Measurements from ENCODE around the gene PRRG2. TPM values are rescaled to one million over a fixed set of nuclear protein-coding genes. Genes with fewer than 3 reads are reported as not detected.
A peak's percentile ranks its signal among the peaks of the same experiment; 100 is the strongest.

The PRRG2 gene
- total and polyA plus RNA-seq, 9 of the 15 experiments (the other 6 are each of a cell fraction or from before 2014, with no cell fraction given): 0.06 to 1.1 (median 0.33) TPM

DNA sequence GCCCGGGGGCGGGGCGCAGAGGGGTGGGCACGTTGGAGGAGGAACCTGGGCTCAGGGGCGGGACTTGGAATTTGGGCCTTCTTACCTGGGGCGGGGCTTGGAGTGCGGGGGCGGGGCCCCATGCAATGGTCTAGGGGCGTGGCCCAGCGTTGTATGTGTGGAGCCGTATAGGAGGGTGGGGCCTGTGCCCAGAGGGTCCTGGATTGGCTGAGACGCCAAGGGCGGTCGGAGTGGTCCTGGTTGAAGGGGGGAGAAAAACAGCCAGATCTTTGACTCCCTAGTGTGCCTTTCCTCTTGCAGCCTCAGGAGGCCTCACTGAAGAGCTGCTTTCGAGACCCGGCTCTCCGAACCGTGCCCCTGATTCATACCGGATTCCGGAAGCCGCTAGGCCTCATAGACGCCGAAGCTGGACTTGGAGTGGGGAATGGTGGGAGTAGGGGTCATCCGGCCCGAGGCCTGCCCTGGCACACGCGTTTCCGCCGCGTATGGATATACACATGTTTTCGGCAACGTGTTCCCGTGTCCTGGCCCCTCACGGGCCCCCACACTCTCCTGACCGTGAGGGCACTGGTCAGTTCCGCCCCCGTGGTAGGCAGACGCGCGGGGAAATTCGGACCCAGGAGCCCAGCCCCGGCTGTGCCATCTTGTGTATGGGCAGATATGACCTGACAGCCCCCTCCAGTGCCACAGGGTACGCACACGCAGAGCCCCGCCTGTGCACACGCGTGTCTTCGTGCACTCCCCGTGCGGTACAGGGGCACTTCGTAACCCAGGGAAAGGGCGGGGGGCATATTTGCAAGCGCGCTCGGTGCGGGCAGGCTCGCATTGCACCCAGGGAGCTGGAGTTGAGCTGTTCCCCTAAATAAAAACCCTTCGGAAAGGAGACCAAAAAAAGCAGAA is 9.2 kb downstream of the PRRG2 start (continued):
- peak; percentile 87 for TF ChIP-seq TAF1 (IDR thresholded peaks at IDR 0.05; ENCODE audit: control insufficient read depth, extremely low read depth, insufficient read depth, low read length, severe bottlenecking)
- TF ChIP-seq MTA2 (IDR thresholded peaks at IDR 0.05; ENCODE audit: low read depth): no peak
- TF ChIP-seq, protein P1, sequence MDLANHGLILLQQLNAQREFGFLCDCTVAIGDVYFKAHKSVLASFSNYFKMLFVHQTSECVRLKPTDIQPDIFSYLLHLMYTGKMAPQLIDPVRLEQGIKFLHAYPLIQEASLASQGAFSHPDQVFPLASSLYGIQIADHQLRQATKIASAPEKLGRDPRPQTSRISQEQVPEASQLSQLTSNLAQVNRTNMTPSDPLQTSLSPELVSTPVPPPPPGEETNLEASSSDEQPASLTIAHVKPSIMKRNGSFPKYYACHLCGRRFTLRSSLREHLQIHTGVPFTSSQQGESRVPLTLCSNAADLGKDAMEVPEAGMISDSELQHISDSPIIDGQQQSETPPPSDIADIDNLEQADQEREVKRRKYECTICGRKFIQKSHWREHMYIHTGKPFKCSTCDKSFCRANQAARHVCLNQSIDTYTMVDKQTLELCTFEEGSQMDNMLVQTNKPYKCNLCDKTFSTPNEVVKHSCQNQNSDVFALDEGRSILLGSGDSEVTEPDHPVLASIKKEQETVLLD (IDR thresholded peaks at IDR 0.05): no peak
- peak; percentile 86 for TF ChIP-seq PHF8 (IDR thresholded peaks at IDR 0.05; ENCODE audit: borderline replicate concordance, low read length)
- TF ChIP-seq MAFG (tag; conservative IDR thresholded peaks at IDR 0.05): no peak
- no peak for TF ChIP-seq PCBP2 (IDR thresholded peaks at IDR 0.05; ENCODE audit: low read depth, low read length, poor library complexity, severe bottlenecking)
- TF ChIP-seq, protein P2, sequence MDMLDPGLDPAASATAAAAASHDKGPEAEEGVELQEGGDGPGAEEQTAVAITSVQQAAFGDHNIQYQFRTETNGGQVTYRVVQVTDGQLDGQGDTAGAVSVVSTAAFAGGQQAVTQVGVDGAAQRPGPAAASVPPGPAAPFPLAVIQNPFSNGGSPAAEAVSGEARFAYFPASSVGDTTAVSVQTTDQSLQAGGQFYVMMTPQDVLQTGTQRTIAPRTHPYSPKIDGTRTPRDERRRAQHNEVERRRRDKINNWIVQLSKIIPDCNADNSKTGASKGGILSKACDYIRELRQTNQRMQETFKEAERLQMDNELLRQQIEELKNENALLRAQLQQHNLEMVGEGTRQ (CRISPR knock-in tag; IDR thresholded peaks at IDR 0.05): no peak
- TF ChIP-seq ZNF79 (CRISPR knock-in tag; IDR thresholded peaks at IDR 0.05; ENCODE audit: low read depth): no peak
- peak; percentile 34; the same call in 1 of the 2 replicates for TF ChIP-seq ESRRA (IDR thresholded peaks at IDR 0.05; ENCODE audit: borderline replicate concordance, low read depth)
- no peak for TF ChIP-seq JUN (IDR thresholded peaks at IDR 0.05; ENCODE audit: borderline replicate concordance, low read depth, low read length)
- peak; percentile 74; the same call in 1 of the 2 replicates for TF ChIP-seq JUN (CRISPR knock-in tag; IDR thresholded peaks at IDR 0.05; ENCODE audit: borderline replicate concordance)
- no peak for TF ChIP-seq CBX1 (IDR thresholded peaks at IDR 0.05; ENCODE audit: low read depth)
- TF ChIP-seq TCF3 (CRISPR knock-in tag; IDR thresholded peaks at IDR 0.05): 0 out of 2 replicates have a peak, but pooled peaks have one; percentile 9
- no peak for TF ChIP-seq CEBPB (tag; IDR thresholded peaks at IDR 0.05)
- TF ChIP-seq, protein P3, sequence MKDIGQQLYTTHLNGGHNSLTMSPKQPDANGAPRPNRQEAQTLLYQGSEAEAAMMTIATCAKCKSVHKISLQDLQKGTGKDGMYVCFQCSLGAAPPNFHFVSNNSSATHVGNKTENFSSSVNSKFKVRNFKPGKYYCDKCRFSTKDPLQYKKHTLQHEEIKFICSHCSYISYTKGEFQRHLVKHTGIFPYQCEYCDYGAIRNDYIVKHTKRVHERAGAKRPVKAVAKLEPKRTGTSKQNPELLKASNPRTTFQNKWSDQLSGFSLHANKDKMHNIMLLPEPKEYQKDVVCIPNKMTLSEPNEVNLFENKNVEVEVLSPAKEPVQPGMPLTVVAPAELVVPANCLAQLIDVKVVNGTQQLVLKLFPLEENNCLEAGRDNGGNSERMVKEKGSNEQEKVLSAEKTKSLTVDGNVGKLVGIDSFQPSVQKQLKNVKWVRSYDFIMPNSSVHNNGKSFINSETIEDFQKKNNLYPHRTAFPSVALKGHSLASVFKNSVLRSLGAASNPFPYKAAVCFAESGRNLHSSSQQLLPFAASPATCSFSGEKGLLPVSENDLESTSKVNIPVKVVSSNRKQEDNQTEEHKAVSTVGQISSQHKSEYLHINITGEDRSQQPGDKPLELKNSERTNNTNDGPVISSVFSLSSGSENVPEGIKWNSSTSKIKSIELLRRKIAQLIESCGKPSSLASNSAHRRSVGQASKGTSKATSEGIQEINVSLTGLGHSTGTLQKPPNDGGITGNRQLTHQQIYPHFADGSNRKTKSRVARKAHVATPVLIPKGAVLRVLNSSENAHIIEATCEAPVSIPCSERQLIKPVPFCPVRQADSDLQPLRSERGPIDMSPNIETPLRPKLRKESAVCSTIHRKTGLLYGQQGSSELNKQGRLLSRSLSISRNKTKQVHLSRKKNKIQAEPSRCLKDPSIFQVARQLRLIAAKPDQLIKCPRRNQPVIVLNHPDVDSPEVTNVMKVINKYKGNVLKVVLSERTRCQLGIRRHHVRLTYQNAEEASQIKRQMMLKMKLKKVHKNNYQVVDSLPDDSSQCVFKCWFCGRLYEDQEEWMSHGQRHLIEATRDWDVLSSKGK (CRISPR knock-in tag; IDR thresholded peaks at IDR 0.05): no peak
- 0 out of 2 replicates have a peak, but pooled peaks have one; percentile 83 for TF ChIP-seq NR1H2 (CRISPR knock-in tag; IDR thresholded peaks at IDR 0.05)
- no peak for TF ChIP-seq ZNF316 (IDR thresholded peaks at IDR 0.05)
- peak; percentile 30; the same call in 1 of the 2 replicates for TF ChIP-seq ZNF324 (CRISPR knock-in tag; IDR thresholded peaks at IDR 0.05)
- TF ChIP-seq CAMTA2 (CRISPR knock-in tag; conservative IDR thresholded peaks at IDR 0.05): no peak
- no peak for TF ChIP-seq SRSF7 (optimal IDR thresholded peaks at IDR 0.05; ENCODE audit: low read depth, low read length)
- TF ChIP-seq, protein P4, sequence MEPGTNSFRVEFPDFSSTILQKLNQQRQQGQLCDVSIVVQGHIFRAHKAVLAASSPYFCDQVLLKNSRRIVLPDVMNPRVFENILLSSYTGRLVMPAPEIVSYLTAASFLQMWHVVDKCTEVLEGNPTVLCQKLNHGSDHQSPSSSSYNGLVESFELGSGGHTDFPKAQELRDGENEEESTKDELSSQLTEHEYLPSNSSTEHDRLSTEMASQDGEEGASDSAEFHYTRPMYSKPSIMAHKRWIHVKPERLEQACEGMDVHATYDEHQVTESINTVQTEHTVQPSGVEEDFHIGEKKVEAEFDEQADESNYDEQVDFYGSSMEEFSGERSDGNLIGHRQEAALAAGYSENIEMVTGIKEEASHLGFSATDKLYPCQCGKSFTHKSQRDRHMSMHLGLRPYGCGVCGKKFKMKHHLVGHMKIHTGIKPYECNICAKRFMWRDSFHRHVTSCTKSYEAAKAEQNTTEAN (CRISPR knock-in tag; IDR thresholded peaks at IDR 0.05): 0 out of 2 replicates have a peak, but pooled peaks have one; percentile 48
